ENCODE data around the gene SLC5A6. TPM values are rescaled to one million over a fixed set of nuclear protein-coding genes. Genes with fewer than 3 reads are reported as not detected.

The SLC5A6 gene
- total and polyA plus RNA-seq, 2 donors = 8.2 to 17.7 TPM

GRCh38 chr2:27164960-27165763, 46.9 kb downstream of the SLC5A6 start:
- H3K4me1 ChIP-seq (ENCODE audit: insufficient read depth) = no peaks in the 10 kb centered on the region
- DNase-seq (ENCODE audit: extremely low spot score) = no peak
- no peaks in the 10 kb centered on the region for H3K36me3 ChIP-seq (ENCODE audit: insufficient read depth)
- H3K27ac ChIP-seq (ENCODE audit: low read depth) = no peak overlapping the region
- WGBS = 83% methylated on average over 8 of the region's 8 CpGs
- no peak overlapping the region for H3K4me3 ChIP-seq (ENCODE audit: low read depth, low read length)

- H3K4me3 ChIP-seq (ENCODE audit: low read depth, low read length) = no peak overlapping the region
- no peaks in the 10 kb centered on the region for H3K36me3 ChIP-seq (ENCODE audit: insufficient read depth)
- WGBS = 82% methylated on average over 15 of the region's 15 CpGs
- DNase-seq (ENCODE audit: extremely low spot score) = no peak
- no peaks in the 10 kb centered on the region for H3K4me1 ChIP-seq (ENCODE audit: insufficient read depth)
- H3K27ac ChIP-seq (ENCODE audit: low read depth) = no peak overlapping the region
Observed at GRCh38 chr2:27162151-27163121, 49.6 kb downstream of the SLC5A6 start.

- DNase-seq (ENCODE audit: extremely low spot score) = no peak
- no peak overlapping the region for H3K4me3 ChIP-seq (ENCODE audit: low read depth, low read length)
- WGBS = 82% methylated on average over 9 of the region's 9 CpGs
- H3K36me3 ChIP-seq (ENCODE audit: insufficient read depth) = no peaks in the 10 kb centered on the region
- H3K27ac ChIP-seq (ENCODE audit: low read depth) = no peak overlapping the region
- H3K4me1 ChIP-seq (ENCODE audit: insufficient read depth) = no peaks in the 10 kb centered on the region
Observed at GRCh38 chr2:27160191-27160590, 51.9 kb downstream of the SLC5A6 start.

GRCh38 chr2:27159271-27159670, 52.8 kb downstream of the SLC5A6 start:
- no peaks in the 10 kb centered on the region for H3K4me1 ChIP-seq (ENCODE audit: insufficient read depth)
- WGBS = 75% methylated on average over 6 of the region's 6 CpGs
- no peaks in the 10 kb centered on the region for H3K36me3 ChIP-seq (ENCODE audit: insufficient read depth)
- no peak overlapping the region for H3K27ac ChIP-seq (ENCODE audit: low read depth)
- no peak for DNase-seq (ENCODE audit: extremely low spot score)
- no peak overlapping the region for H3K4me3 ChIP-seq (ENCODE audit: low read depth, low read length)

GRCh38 chr2:27158468-27158867, 53.6 kb downstream of the SLC5A6 start:
- H3K4me1 ChIP-seq (ENCODE audit: insufficient read depth) = no peaks in the 10 kb centered on the region
- no peak for DNase-seq (ENCODE audit: extremely low spot score)
- no peaks in the 10 kb centered on the region for H3K36me3 ChIP-seq (ENCODE audit: insufficient read depth)
- WGBS = 78% methylated on average over 6 of the region's 6 CpGs
- no peak overlapping the region for H3K27ac ChIP-seq (ENCODE audit: low read depth)
- no peak overlapping the region for H3K4me3 ChIP-seq (ENCODE audit: low read depth, low read length)

- H3K4me1 ChIP-seq (ENCODE audit: insufficient read depth) = no peaks in the 10 kb centered on the region
- WGBS = 79% methylated on average over 9 of the region's 9 CpGs
- no peaks in the 10 kb centered on the region for H3K36me3 ChIP-seq (ENCODE audit: insufficient read depth)
- DNase-seq (ENCODE audit: extremely low spot score) = no peak
- H3K27ac ChIP-seq (ENCODE audit: low read depth) = no peak overlapping the region
- H3K4me3 ChIP-seq (ENCODE audit: low read depth, low read length) = no peak overlapping the region
Observed at GRCh38 chr2:27155069-27155520, 57.0 kb downstream of the SLC5A6 start.

GRCh38 chr2:27154488-27154887, 57.6 kb downstream of the SLC5A6 start:
- Histone ChIP-seq H3K27ac (ENCODE audit: low read depth) (no peak overlapping the region), H3K36me3 (ENCODE audit: insufficient read depth) (no peaks in the 10 kb centered on the region), H3K4me3 (ENCODE audit: low read depth, low read length) (no peak overlapping the region), H3K4me1 (ENCODE audit: insufficient read depth) (no peaks in the 10 kb centered on the region)
- WGBS = 28% methylated on average over 6 of the region's 6 CpGs
- peak; percentile 48 for DNase-seq (ENCODE audit: extremely low spot score)

- no peak for DNase-seq (ENCODE audit: extremely low spot score)
- Histone ChIP-seq H3K4me1 (ENCODE audit: insufficient read depth) (no peaks in the 10 kb centered on the region), H3K4me3 (ENCODE audit: low read depth, low read length) (no peak overlapping the region), H3K36me3 (ENCODE audit: insufficient read depth) (no peaks in the 10 kb centered on the region), H3K27ac (ENCODE audit: low read depth) (no peak overlapping the region)
- 75% methylated on average over 2 of the region's 2 CpGs for WGBS
Observed at GRCh38 chr2:27152796-27153464, 59.1 kb downstream of the SLC5A6 start.

GRCh38 chr2:27152102-27152795, 59.8 kb downstream of the SLC5A6 start:
- 92% methylated on average over 8 of the region's 8 CpGs for WGBS
- no peak overlapping the region for H3K27ac ChIP-seq (ENCODE audit: low read depth)

GRCh38 chr2:27150639-27151230, 61.3 kb downstream of the SLC5A6 start:
- no peaks in the 10 kb centered on the region for H3K4me1 ChIP-seq (ENCODE audit: insufficient read depth)
- H3K36me3 ChIP-seq (ENCODE audit: insufficient read depth) = no peaks in the 10 kb centered on the region
- 81% methylated on average over 8 of the region's 8 CpGs for WGBS
- DNase-seq (ENCODE audit: extremely low spot score) = no peak
- H3K27ac ChIP-seq (ENCODE audit: low read depth) = no peak overlapping the region
- H3K4me3 ChIP-seq (ENCODE audit: low read depth, low read length) = no peak overlapping the region

More at GRCh38 chr2:27152102-27152795, 59.8 kb downstream of the SLC5A6 start:
- no peak for DNase-seq (ENCODE audit: extremely low spot score)
- no peaks in the 10 kb centered on the region for H3K4me1 ChIP-seq (ENCODE audit: insufficient read depth)
- H3K36me3 ChIP-seq (ENCODE audit: insufficient read depth) = no peaks in the 10 kb centered on the region
- no peak overlapping the region for H3K4me3 ChIP-seq (ENCODE audit: low read depth, low read length)
